Fibroblast of skin of abdomen (primary cell): ENCODE measurements around the gene MED25.

Experiments used
- DNase-seq: peaks from one replicate; pipeline ENCODE4 v3.0.0-alpha.2; 2013

The MED25 gene

DNA sequence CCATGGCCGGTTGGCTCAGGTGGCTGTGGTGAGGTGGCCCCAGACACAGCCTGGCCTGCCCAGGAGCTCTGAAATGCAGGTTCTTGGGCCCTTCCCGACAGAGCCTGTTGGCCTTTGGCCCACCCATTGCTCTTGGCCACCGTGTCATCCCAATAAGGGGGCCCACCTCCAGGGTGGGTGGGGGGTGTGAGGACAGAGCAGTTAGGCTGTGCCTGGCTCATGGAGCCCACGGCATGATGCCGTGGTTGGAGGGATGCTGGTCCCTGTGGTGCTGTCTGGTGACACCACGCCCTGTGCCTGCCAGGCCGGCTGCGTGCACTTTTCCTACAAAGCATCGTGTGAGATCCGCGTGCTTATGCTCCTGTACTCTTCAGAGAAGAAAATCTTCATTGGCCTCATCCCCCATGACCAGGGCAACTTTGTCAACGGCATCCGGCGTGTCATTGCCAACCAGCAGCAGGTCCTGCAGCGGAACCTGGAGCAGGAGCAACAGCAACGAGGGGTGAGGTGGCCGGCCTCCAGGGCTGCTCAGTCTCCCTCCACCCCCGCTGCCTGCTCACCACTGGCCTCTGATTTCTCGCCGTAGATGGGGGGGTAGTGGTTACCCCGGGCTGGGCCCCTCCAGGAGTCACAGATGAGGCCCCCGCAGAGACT, 41.7 kb downstream of the MED25 start:
- DNase-seq = no peak

DNA sequence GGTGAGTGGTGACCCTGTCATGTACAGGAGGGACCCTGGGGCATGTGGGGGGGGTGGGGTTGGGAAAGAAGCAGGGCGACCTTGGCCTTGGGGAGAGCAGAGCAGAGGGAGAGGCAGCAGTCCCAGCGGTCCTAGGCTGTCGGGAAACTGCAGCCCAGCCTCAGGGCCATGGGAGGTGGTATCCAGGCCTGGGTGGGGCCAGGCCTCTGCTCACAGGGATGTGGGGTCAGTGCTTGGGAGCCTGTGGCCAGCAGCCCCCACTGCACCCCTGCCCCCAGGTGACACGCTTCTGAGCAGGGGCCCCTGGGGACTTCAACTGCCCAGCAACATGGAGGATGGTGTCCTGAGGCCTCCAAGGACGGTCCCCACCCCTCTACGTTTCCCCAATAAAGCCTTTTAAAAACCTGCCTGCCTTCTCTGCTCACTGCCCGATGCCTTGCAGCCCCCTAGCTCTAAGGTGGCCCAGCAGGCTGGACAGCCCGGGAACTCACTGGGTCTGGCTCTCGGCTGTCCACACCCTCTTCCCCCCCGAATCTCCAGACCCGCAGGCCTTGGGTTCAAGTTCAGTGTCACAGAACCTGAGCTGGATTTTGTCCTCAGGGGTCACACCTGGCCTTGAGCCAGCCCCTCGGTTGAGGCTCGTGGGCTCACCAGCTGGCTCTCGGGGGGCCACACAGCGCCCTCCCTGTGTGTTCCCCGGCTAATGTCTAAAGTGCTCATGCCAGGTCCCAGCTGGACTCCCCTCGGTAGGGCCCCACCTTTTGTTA, 42.4 kb downstream of the MED25 start:
- no peak for DNase-seq

DNA sequence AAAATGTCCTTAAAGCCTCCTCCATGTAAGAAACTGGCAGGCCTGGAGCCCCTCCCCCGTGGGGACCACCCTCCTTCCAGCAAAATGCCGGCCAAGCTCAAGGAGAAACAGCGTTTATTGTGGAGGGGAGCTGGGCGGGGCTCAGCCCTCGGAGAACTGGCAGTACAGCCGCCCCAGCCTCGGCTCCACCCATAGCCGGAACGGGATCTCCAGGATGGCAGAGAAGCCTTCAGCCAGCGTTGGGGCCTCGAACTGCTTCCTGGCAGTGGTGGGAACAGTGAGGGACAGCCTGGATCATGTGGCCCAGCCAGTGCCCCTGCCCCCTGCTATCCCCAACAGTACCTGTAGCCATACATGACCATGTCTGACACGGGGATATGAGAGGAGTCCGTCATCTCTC, 43.0 kb downstream of the MED25 start:
- DNase-seq = no peak

DNA sequence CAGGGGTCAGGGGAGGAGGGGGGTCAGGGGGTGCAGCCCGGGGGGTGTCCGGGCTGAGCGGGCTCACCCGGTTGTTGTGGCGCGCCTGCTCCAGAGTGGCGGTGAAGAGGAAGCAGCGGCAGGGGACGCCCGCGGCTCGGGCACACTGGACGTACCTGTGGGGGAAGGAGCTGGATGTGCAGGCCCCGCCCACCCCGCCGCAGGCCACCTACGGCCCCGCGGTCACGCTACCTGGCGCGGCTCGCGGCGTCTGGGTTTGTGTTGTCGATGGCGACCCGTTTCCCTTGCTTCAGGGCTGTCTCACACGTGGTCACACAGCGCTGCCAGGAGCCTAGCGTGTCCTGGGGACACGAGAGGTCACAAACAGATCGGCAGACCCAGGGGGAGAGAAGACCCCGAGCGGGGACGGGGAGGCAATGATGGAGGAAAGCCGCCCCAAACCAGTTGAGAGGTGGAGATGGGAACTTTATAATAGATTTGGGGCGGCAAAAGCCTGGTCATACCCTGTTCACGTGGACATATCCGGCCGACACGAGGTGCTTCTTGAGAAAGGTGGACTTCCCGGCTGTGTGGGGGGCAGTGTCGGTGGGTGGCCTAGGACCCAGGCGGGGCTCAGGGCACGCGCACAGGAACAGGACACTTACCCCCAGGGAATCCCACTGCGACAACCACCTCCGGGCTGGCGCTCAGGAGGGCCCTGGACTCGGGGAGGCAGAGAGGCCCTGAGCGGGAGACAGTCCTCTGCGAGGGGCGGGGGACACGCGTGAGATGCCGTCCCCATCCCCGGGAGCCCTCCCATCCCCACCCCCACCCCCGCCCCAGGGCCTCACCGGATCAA, 43.7 kb downstream of the MED25 start:
- no peak for DNase-seq

DNA sequence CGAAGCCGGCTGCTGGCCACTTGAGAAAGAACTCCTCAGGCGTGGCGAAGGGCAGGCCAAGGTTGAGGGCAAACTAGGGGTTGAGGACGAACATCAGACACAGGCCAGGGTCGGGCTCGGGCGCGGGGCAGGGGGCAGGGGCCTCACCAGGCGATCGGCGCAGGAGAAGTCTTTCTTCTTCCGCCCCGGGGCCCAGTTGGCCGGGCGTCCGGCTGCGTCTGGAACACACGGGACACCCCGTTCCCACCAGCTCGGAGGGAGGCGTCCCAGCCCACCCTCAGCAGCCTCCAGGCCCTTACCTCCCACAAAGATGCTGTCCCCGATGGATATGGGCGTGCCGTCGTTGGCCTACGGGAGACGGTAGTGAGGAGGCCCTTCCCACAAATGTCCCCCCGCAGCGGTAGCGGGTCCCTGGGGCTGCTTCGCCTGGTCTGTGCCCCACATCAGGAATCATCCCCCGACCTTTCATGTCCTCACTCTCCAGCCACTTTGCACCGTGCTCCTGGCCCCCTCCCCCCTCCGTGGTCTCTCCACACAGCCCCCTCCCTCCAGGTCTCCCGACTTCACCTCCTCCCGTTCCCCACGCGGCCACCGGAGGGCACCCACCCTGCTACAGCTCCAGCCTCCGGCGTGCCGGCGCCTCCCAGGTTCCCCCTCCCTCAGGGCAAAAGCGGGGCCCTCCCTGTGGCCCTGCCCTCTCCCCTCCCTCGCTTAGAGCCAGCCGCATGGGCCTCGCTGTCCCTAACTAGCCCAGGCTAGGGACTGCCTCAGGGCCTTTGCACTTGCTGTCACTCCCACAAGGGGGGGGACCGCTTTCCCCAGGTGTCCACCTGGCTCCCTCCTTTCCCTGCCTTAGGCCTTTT, 44.5 kb downstream of the MED25 start:
- no peak for DNase-seq

DNA sequence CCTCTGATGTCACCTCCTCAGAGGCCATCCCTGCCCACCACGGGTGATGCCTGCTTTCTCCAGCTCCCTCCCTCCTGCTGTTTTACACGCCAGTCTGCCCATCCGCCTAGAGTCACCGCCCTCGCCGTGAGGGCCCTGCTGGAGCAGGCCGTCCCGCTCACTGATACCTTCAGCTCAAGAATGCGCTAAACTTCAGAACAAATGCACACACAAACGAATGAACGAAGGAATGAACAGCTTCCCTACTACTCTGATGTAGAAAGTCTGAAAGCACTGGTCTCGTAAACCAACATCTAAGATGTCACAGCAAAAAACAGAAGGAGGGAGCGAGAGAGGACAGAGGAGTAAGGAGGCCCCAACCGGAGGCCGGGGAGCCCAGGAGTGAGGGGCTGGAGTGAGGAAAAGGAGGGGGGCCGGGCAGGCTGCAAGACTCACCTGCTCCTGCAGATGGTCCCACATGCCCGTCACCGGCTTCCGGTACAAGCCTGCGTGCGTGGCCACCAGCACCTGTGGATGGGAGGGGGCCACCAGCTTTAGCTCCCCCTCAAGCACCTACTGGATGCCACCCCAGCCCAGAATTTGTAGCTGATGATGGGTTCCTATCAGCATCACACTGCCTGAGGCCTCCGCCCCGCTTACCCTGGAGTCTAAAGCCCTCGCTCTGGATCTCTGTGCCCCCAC, 45.3 kb downstream of the MED25 start:
- no peak for DNase-seq

DNA sequence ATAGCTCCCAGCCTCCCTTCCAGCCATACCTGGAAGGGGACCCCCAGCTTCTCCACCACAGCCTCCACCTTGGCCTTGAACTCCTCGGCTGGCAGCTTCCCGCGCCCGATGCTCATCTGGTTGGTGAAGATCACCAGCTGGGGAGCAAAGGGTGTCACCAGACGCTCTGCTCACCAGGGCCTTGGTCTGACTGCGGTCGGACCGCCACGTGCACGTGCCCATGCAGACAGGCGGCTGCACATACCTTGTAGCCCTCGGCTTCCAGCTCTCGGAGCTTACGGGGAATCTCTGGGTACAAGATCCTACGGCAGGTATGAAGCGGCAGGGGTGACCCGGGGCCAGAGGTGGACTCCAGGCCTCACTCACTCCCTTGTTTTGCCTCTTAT, 45.8 kb downstream of the MED25 start:
- no peak for DNase-seq

DNA sequence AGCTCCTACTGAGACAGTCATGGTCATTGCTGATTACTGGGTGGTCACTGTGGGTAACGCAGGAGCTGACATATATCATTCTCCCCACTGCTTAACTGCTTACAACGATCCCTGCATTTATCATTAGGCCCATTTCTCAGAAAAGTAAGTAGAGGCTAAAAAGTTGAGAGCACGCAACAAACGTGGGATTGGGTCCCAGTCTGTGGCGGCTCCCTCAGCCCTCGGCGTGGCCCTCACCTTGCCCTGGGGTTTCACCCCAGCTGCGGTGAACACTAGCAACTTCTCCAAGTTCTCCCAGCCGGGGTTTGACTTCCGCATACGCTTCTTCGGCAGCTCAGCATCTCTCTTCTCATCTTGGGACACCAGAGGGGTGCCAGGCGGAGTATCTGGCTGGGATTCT, 46.8 kb downstream of the MED25 start:
- no peak for DNase-seq

DNA sequence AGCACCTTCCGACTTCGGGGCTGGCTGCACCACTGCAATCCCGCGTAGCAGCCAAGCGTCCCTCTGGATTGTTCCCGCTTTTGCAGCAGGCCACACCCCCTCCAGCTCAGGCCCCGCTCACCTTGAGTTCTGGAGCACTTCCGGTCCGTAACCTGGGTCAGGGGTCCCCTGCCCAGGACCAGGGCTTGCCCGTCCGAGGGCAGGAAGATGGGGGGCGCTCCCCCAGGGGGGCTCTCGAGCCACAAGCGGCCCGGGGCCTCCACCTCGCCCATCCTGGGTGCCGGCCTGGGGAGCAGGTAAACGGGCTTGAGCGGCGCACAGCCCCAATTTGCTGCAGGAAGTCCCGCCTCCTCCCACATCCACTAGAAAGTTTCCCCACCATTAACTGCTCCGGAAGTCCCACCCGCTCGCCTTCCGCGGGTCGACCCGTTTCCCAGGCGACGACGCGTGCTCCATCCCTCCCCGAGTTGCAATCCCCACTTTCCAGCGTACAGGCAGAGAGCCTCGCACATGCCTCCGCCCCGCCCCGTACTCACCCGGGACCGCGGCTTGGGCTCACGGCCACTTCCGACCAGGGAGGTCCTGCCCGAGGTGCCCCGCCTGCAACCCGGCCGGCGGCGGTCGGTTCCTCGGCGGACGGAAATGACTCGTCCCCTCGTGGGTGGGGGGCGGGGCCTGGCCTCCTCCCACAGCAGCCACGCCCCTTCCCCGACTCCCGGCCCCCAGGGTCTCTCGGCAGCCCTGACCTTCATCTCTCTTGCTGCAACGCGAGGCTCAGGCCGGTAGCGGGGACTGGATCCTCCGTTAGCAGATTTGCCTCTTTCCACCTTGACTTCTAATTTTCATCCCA, 49.1 kb downstream of the MED25 start, which contains the start of gene PNKP:
PNKP (minus strand) TSS at position 644 of the 850 bp plus-strand sequence; CDS start at position 272, 372 bp downstream.
- peak; percentile 85 for DNase-seq

DNA sequence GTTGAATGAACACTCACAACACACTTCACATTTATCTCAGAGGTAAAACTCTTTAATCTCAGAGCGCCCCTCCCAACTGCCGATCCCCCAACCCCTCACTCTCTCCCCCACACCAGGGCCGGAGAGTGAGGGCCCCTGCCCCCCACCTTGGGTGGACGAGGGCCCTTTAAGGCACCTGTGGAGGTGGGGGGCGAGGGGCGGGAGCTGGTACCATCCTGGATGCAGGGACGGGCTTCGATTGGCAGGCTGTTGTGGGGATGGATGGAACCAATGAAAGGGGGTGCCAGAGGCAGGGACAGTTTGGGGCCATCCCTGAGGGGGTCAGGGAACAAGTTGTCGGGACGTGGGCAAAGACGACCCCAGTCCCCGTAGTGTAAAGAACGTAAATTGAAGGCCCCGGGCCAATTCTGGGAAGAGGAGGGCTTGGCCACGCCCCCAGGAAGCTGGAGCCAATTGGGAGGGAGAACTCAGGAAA, 51.0 kb downstream of the MED25 start:
- DNase-seq = no peak

DNA sequence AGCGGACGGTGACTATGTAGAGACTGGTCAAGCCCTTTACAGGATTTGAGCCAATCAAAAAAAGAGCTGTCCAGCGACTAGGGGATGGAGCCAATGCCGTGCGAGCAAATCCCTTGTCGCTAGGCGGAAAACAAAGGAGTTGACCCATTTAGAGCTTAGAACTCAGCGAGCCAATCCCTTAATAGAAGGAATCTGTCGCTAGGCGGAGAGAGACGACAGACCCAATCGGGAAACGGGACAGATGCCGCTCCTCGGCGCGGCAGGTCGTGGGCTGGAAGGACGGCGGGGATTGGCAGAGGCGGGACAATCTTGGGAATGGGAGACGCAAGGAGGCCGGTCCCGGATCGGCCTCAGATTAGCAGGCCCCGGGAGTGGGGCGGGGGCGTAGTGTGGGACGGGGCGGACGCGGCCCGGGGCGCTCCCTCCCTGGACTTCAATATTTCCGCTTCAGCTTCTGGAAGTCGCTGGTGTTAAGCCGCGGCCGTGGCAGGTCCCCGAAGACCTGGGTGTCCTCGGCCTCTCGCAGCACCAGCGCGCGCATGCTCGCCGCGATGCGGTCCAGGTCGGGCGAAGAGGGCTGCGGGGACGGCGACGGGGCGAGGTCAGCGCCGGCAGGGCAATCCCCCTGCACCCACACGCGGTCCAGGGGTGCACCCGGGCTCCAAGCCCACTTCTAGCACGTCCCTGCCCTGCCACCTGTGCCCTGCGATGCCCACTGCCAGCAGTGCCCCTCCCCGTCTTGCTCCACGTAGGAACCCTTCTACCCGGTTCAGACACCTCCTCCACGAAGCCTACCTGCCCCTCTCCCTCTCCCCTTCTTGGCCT, 51.6 kb downstream of the MED25 start:
- DNase-seq = peak; percentile 100

DNA sequence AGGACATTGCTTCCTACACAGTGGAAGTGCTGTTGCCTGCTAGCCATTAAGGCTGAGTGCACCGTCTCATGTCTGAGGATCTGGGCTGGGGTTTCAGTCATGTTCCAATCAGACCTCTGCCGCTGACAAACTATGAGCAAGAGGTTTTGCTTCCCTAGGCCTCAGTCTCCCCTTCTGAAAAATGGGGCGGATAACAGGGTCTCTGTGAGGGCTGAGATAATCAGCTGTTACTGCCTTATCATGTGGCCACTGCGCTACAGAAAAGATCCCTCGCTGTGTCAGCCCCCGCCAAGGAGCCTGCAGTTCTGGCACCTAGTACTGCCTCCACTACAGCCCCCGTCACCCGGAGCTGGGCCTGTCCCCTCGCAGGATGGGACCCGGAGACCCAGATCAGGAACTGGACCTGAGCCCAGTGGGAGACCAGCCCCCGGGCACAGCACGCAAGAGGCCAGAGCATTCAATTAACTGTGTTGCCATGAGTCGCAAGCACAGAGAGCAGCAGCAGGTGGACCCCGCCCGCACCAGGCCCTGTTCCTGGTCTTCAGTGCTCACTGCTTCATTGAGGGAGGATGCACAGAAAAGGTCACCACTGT, 52.3 kb downstream of the MED25 start:
- no peak for DNase-seq

DNA sequence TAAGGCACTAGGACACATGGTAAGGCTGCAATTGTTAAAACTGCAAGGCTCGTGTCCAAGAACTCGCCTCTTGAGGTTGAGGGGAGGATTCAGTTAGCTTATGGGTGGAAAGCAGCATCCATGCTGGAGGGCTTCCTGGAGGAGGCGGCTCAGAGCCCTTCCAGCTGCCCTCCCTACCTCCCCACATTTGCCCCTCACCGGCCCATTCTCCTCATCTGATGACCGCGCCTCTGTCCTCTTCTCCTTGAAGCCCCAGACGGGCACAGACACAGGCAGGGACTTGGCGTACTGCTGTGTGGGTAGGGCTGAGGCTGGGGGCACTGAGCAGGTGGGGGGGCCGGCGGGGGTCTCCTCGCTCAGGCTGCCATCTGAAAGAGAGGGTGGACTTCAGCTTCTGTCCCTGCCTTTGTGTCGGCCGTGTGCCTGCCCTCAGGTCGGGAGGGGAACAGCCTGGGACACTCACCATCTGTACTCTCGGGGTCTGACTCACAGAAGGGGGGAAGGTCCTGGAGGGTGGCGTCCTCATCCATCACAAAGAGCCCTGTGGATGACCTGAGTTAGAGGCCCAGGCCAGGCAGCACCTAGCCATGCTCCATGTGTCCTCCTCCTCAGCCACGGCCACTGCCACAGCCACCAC, 53.4 kb downstream of the MED25 start:
- no peak for DNase-seq

DNA sequence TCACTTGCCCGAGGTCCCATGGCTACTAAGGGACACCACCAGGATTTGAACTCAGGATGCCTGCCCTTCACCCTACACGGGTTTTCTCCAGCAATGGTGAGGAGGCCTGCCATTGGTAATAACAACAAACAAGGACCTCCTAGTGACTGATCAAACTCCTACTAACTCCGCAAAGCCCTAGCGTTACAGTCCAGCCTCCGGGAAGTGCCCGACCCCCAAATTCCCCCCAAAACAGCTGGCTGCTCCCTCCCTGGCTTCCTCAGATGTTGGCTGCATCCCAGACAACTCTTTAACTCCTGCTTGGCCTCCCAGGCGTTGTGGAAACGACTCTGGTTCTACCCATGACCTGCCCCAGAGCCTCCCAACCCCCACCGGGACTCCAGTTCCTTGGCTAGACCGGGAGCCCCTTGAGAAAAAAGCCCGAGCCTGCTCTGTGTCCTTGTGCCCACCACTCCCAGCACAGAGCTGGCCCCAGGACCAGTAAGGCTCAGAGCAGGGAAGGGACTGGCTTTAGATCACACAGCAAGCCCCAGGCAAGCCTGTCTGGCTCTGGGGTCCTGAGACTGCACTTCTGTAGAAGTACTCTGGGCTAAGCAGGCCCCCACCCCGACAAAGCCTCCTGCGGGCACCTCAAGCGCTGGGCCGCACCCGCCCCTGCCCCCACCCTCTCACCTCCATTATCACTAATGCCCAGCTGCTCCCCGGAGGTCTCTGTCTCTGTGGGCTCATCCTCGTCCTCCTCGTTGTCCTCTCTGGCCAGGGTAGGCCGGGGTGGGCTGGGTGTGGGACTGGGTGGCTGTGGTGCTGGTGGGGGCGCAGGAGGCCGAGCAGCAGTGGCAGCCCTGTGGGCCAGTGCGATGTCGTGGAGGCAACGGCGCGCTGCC, 54.4 kb downstream of the MED25 start:
- DNase-seq = no peak

DNA sequence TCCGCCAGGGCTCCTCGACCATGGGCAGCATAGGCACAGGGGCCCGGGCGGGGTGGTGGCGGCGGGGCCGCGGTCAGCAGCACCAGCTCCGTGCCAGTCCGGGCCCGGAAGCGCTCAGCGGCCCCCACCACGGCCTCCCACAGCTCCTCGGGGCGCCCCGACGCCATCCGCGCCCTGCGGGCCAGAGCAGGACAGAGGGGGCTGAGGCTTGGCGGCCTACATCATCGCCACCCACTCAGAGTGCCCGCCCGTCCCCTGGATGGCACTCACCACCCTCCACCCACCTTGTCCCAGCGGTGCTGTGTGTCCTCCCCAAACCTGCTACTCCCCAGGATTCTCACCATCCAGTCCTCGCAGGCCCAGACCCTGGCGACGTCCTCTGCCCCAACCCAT, 55.0 kb downstream of the MED25 start:
- no peak for DNase-seq

DNA sequence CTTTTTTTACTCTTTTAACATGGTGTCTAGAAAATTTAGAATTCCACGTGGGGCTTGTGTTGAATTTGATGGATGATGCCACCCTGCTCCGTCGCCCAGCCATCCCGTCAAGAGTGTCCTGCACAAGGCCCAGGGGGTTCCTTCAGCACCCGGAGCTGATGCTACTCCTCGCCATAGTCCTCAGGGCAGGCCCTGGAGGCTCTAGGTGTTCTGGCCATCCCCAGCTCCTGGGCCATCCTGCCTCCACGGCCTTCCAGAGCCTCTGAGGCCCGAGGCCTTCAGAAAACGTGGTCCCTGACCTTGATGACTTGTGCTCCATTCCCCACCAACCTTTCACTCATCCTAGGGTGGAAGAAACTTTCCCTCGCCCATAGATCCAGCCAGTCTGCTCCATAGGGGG, 55.7 kb downstream of the MED25 start:
- no peak for DNase-seq

DNA sequence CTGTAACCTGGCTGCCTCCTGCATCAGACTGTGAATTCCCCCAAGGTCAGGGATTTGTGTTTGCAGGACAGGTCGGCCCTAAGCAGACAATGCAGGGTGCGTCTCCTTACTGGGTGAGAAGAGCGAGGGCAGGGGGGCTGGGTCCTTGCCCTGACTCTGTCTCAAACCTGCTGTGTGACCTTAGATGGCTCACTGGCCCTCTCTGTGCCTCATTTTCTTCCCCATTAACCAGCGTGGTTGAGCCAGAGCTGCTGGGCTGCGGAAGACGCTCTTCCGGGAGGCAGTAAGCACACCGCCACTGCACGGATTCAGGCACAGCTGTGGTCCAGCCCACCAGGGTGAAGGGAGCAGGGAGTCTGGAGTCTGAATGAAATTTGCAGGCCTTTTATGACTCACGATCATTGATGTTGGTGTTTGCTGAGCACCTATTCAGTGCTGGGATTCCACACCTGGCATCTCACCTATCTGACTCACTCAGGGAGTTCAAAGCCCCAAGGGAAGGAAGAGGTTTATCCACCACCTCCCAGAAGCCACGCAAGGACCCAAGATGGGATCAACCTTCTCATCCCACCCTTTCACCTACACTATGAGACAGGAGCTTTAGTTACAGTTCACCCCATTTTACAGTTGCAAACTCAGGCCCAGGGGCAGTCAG, 56.5 kb downstream of the MED25 start:
- DNase-seq = no peak
